Measurements from ENCODE around the gene GREM1.

GRCh38 chr15:32692286-32692685, 25.5 kb upstream of the GREM1 start:
- no peak for TF ChIP-seq CTCF (IDR thresholded peaks at IDR 0.05 in 4 of 5, conservative IDR thresholded peaks at IDR 0.05 in 1 of 5)
- no peak for TF ChIP-seq POLR2A (IDR thresholded peaks at IDR 0.05)
